Lung (tissue), 12 donors: ENCODE measurements around the gene GABRB2. TPM values are rescaled to one million over a fixed set of nuclear protein-coding genes. Genes with fewer than 3 reads are reported as not detected.

Experiments used
- ATAC-seq: fragments of 200-7000 bp; cut with Tn5 transposase; one replicate; pipeline ENCODE4 v1.9.1; 2020; ENCODE audit warnings: moderate number of reproducible peaks; ENCODE audit not compliant: insufficient read depth, low FRiP score
- DNase-seq, 3 donors: peaks; one replicate each; pipeline ENCODE4 v3.0.0-alpha.2; 2013 to 2017
- H3K27ac ChIP-seq, 2 donors: one replicate each; pipeline ENCODE4 v1.5.1; 2013; ENCODE audit warnings: mild to moderate bottlenecking in 2 of 2, moderate library complexity in 2 of 2, control low read depth in 1 of 2, inconsistent platforms in 1 of 2, low read depth in 1 of 2, low read length in 1 of 2
- H3K27me3 ChIP-seq, 3 donors: one replicate each; pipeline ENCODE4 v1.5.1; 2013; ENCODE audit warnings: low read length in 2 of 3; ENCODE audit not compliant: control insufficient read depth in 3 of 3, insufficient read depth in 3 of 3
- H3K36me3 ChIP-seq, 4 donors: one replicate each; pipeline ENCODE4 v1.5.1; 2013; ENCODE audit warnings: low read length in 4 of 4, mild to moderate bottlenecking in 1 of 4, moderate library complexity in 1 of 4; ENCODE audit not compliant: control insufficient read depth in 4 of 4, insufficient read depth in 4 of 4
- H3K4me1 ChIP-seq, 5 donors: one replicate each; pipeline ENCODE4 v1.5.1; 2013; ENCODE audit warnings: low read length in 5 of 5, mild to moderate bottlenecking in 2 of 5, moderate library complexity in 1 of 5; ENCODE audit not compliant: control insufficient read depth in 5 of 5, insufficient read depth in 5 of 5
- H3K4me3 ChIP-seq: one replicate; pipeline ENCODE4 v1.5.1; 2013; ENCODE audit warnings: mild to moderate bottlenecking, control low read depth, moderate library complexity
- H3K9ac ChIP-seq, 2 donors: one replicate each; pipeline ENCODE4 v1.5.1; 2013; ENCODE audit warnings: low read length in 2 of 2, control low read depth in 1 of 2; ENCODE audit not compliant: insufficient read depth in 1 of 2
- H3K9me3 ChIP-seq, 4 donors: one replicate each; pipeline ENCODE4 v1.5.1; 2013; ENCODE audit warnings: low read length in 3 of 4, mild to moderate bottlenecking in 1 of 4, moderate library complexity in 1 of 4; ENCODE audit not compliant: control insufficient read depth in 4 of 4, insufficient read depth in 3 of 4
- CTCF ChIP-seq: IDR thresholded peaks from 2 replicates; pipeline ENCODE4 v1.5.1; 2012; ENCODE audit warnings: mild to moderate bottlenecking; ENCODE audit errors: control extremely low read depth, extremely low read depth
- WGBS, 2 donors: extraction: QIAGEN DNeasy Blood & Tissue Kit; methylation state at CpG; one replicate each; pipeline ENCODE4 v1.1.7; 2013; 5-methylcytosine and 5-hydroxymethylcytosine counted together
- polyA plus RNA-seq, 2 donors: library from polyadenylated mRNA; stranded (reverse); fragments of 200-250 nt; gene quantifications; one replicate each; pipeline ENCODE4 v1.2.1, GENCODE V29; 2013
- total RNA-seq, 2 donors: library from RNA; depleted of rRNA in 1 of 2; stranded (reverse); fragments of >200 nt in 1 of 2; gene quantifications; one replicate each; pipeline ENCODE4 v1.2.1, GENCODE V29; 2014 to 2021
- donor health status: control.
- donor health status: control.
- donor health status: Bipolar disorder and iron deficiency.
- donor health status: healthy.
- donor health status: DM: yes; HTN: yes; CAD: no.

GABRB2 gene
- total and polyA plus RNA-seq, 4 donors: 0.28 to 6.8 (median 0.86) TPM

- Histone ChIP-seq H3K4me1 (no peaks in the 10 kb centered on the region), H3K36me3 (no peaks in the 10 kb centered on the region), H3K4me3 (no peak overlapping the region), H3K27me3 (no peaks in the 10 kb centered on the region), H3K27ac (no peak overlapping the region), H3K9ac (no peak overlapping the region), H3K9me3 (peaks cover 0 to 2% (median 0%) of the 10 kb centered on the region in 4 donors)
- no peak for TF ChIP-seq CTCF
- 69 to 73% methylated on average over 4 of the region's 4 CpGs for WGBS, 2 donors
- no peak for DNase-seq
- ATAC-seq: no peak
Observed at GRCh38 chr5:161421067-161421466, 125.5 kb downstream of the GABRB2 start.

- peaks cover 0 to 2% (median 0%) of the 10 kb centered on the region in 4 donors for H3K9me3 ChIP-seq
- H3K27me3 ChIP-seq: no peaks in the 10 kb centered on the region
- no peak overlapping the region for H3K4me3 ChIP-seq
- no peak overlapping the region for H3K27ac ChIP-seq
- H3K4me1 ChIP-seq: no peaks in the 10 kb centered on the region
- H3K36me3 ChIP-seq: no peaks in the 10 kb centered on the region
- H3K9ac ChIP-seq: no peak overlapping the region
- ATAC-seq (no peak), DNase-seq (no peak)
- no peak for TF ChIP-seq CTCF
- WGBS, 2 donors: 63 to 76% methylated on average over 3 of the region's 3 CpGs
Observed at GRCh38 chr5:161420521-161420920, 126.0 kb downstream of the GABRB2 start.

GRCh38 chr5:161414896-161415295, 131.6 kb downstream of the GABRB2 start:
- Histone ChIP-seq H3K27me3 (no peaks in the 10 kb centered on the region), H3K27ac (no peak overlapping the region), H3K9me3 (no peaks in the 10 kb centered on the region), H3K9ac (no peak overlapping the region), H3K4me1 (no peaks in the 10 kb centered on the region), H3K4me3 (no peak overlapping the region), H3K36me3 (no peaks in the 10 kb centered on the region)
- 75 to 82% methylated on average over 3 of the region's 3 CpGs for WGBS, 2 donors
- ATAC-seq (no peak), DNase-seq (no peak)
- no peak for TF ChIP-seq CTCF

- ATAC-seq (no peak), DNase-seq (no peak)
- TF ChIP-seq CTCF: no peak
- Histone ChIP-seq H3K4me3 (no peak overlapping the region), H3K9me3 (no peaks in the 10 kb centered on the region), H3K36me3 (no peaks in the 10 kb centered on the region), H3K27ac (no peak overlapping the region), H3K27me3 (no peaks in the 10 kb centered on the region), H3K9ac (no peak overlapping the region), H3K4me1 (no peaks in the 10 kb centered on the region)
- 71 to 79% methylated on average over 2 of the region's 2 CpGs for WGBS, 2 donors
Observed at GRCh38 chr5:161414037-161414436, 132.5 kb downstream of the GABRB2 start.
